ENCODE results near the gene GALK2. TPM values are rescaled to one million over a fixed set of nuclear protein-coding genes. Genes with fewer than 3 reads are reported as not detected.

The GALK2 gene
- total RNA-seq, 1 experiment from 2014 or later, result 43.5 TPM

DNA sequence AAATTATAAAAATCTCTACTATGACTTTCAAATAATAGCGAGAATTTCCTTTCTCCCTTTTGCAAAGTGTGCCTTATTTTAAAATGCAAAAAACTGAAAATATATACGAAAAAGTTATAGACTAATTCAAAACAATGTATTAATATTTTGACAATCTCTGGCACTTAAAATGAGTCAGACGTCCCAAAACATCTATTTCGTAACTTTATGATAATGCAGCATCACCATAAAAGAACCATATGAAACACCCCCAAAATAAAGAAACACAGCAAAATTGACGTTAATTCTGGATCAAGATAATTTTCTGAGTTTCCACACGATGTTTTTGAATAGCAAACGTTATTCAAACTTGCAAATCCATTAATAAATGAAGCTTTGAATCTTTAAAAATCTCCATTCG is 15.7 kb upstream of the GALK2 start:
- H3K9me3 Mint-ChIP-seq (ENCODE audit: unreplicated experiment), result no peaks in the 10 kb centered on the region
- intact Hi-C loops (cut with micrococcal nuclease), result no loop called here
- H3K36me3 Mint-ChIP-seq (ENCODE audit: insufficient read depth, unreplicated experiment), result peaks cover 23% of the 10 kb centered on the region
- no peaks in the 10 kb centered on the region for H3K27me3 Mint-ChIP-seq (ENCODE audit: insufficient read depth, unreplicated experiment)
- peaks cover 30% of the 10 kb centered on the region for H3K4me1 Mint-ChIP-seq (ENCODE audit: insufficient read depth, unreplicated experiment)
- ChIA-PET CTCF (interaction anchor here (0.6 to 2.2 kb wide), 3 partner anchors 9 to 129 kb away, joined by 3 to 9 read pairs (median 3); no protein-coding TSS in a partner anchor), POLR2A (interaction anchor here (0.6 to 4.9 kb wide), 15 partner anchors 8 to 1218 kb away, joined by 3 to 140 read pairs (median 5); partner anchors contain the start of genes CEP152, EID1, GALK2 and SECISBP2L)
- peak overlapping the region; percentile 98 for H3K4me3 Mint-ChIP-seq (ENCODE audit: unreplicated experiment)
- TF ChIP-seq, protein P1, sequence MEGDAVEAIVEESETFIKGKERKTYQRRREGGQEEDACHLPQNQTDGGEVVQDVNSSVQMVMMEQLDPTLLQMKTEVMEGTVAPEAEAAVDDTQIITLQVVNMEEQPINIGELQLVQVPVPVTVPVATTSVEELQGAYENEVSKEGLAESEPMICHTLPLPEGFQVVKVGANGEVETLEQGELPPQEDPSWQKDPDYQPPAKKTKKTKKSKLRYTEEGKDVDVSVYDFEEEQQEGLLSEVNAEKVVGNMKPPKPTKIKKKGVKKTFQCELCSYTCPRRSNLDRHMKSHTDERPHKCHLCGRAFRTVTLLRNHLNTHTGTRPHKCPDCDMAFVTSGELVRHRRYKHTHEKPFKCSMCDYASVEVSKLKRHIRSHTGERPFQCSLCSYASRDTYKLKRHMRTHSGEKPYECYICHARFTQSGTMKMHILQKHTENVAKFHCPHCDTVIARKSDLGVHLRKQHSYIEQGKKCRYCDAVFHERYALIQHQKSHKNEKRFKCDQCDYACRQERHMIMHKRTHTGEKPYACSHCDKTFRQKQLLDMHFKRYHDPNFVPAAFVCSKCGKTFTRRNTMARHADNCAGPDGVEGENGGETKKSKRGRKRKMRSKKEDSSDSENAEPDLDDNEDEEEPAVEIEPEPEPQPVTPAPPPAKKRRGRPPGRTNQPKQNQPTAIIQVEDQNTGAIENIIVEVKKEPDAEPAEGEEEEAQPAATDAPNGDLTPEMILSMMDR (IDR thresholded peaks at IDR 0.05; ENCODE audit: unreplicated experiment), result no peak
- peak; percentile 24 for DNase-seq (ENCODE audit: unreplicated experiment)
- BruUV-seq (replicated peaks), result no TSS peak
- H3K27ac Mint-ChIP-seq (ENCODE audit: low read depth, unreplicated experiment), result peak overlapping the region; percentile 94

DNA sequence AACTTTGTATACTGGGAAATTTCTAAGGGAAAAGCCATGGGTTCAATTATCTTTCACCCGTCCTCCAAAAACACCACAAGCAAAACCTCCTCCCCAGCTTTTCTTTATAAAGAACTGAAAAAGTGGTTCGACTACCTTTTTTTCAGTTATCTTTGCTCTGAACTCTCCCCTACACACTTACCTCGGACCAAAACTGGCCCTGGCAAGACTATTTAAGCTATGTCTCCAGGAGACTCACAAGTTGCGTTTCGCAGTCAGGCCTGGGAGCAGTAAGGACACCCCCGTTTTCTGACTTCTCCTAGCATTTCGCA is 15.3 kb upstream of the GALK2 start:
- Mint-ChIP-seq H3K36me3 (ENCODE audit: insufficient read depth, unreplicated experiment) (peaks cover 19% of the 10 kb centered on the region), H3K27me3 (ENCODE audit: insufficient read depth, unreplicated experiment) (no peaks in the 10 kb centered on the region), H3K4me3 (ENCODE audit: unreplicated experiment) (peak overlapping the region; percentile 98), H3K4me1 (ENCODE audit: insufficient read depth, unreplicated experiment) (peaks cover 29% of the 10 kb centered on the region), H3K9me3 (ENCODE audit: unreplicated experiment) (no peaks in the 10 kb centered on the region), H3K27ac (ENCODE audit: low read depth, unreplicated experiment) (peak overlapping the region; percentile 94)
- POLR2A ChIA-PET, result interaction anchor here (0.6 to 4.9 kb wide), 16 partner anchors 9 to 1218 kb away, joined by 3 to 140 read pairs (median 5); partner anchors contain the start of genes CEP152, EID1, GALK2 and SECISBP2L
- BruUV-seq (replicated peaks), result no TSS peak
- DNase-seq (ENCODE audit: unreplicated experiment), result no peak
- intact Hi-C loops (cut with micrococcal nuclease), result loop anchor here (1.0 to 5.0 kb wide), 2 partner anchors 108 to 268 kb away; partner anchors contain the start of genes FGF7 and SECISBP2L
- TF ChIP-seq, protein P1 (IDR thresholded peaks at IDR 0.05; ENCODE audit: unreplicated experiment), result no peak
- CTCF ChIA-PET, result interaction anchor here (0.6 to 2.2 kb wide), 3 partner anchors 9 to 129 kb away, joined by 3 to 9 read pairs (median 3); no protein-coding TSS in a partner anchor

GRCh38 chr15:49155110-49155833 is 14.8 kb upstream of the GALK2 start, which contains the start of gene COPS2:
Gene COPS2 (minus strand): TSS chr15:49155599. CDS start chr15:49155578, 21 bp downstream.
- intact Hi-C loops (cut with micrococcal nuclease), result loop anchor here (1.0 to 5.0 kb wide), 2 partner anchors 109 to 267 kb away; partner anchors contain the start of genes FGF7 and SECISBP2L
- H3K9me3 Mint-ChIP-seq (ENCODE audit: unreplicated experiment), result no peaks in the 10 kb centered on the region
- peak within 1 kb of the TSS; percentile 94 for H3K27ac Mint-ChIP-seq (ENCODE audit: low read depth, unreplicated experiment)
- TF ChIP-seq, protein P1 (IDR thresholded peaks at IDR 0.05; ENCODE audit: unreplicated experiment), result no peak
- H3K27me3 Mint-ChIP-seq (ENCODE audit: insufficient read depth, unreplicated experiment), result no peaks in the 10 kb centered on the region
- DNase-seq (ENCODE audit: unreplicated experiment), result peak; percentile 98
- ChIA-PET POLR2A (interaction anchor here (0.6 to 4.9 kb wide), 46 partner anchors 9 to 1271 kb away, joined by 3 to 140 read pairs (median 4); partner anchors contain the start of genes CEP152, DTWD1, EID1 and FAM227B), CTCF (interaction anchor here (0.7 to 2.2 kb wide), 4 partner anchors 9 to 980 kb away, joined by 3 to 9 read pairs (median 4); no protein-coding TSS in a partner anchor)
- H3K4me3 Mint-ChIP-seq (ENCODE audit: unreplicated experiment), result peak within 1 kb of the TSS; percentile 98
- H3K36me3 Mint-ChIP-seq (ENCODE audit: insufficient read depth, unreplicated experiment), result peaks cover 14% of the 10 kb centered on the region
- BruUV-seq (replicated peaks), result TSS peak; percentile 48
- peaks cover 29% of the 10 kb centered on the region for H3K4me1 Mint-ChIP-seq (ENCODE audit: insufficient read depth, unreplicated experiment)
